Esophagus muscularis mucosa (tissue), 4 donors: Measurements from ENCODE around the gene PRPF40B. TPM values are rescaled to one million over a fixed set of nuclear protein-coding genes. Genes with fewer than 3 reads are reported as not detected.
"Not testable (repeated sequence)": the region's sequence is repeated elsewhere in the genome, so short reads cannot be mapped to it uniquely, and the experiment has no call there.

ENCODE experiments used
- DNase-seq: peaks from one replicate; pipeline ENCODE4 v3.0.0-alpha.2; 2017; ENCODE audit errors: extremely low spot score
- H3K27ac ChIP-seq, 4 donors: fragments of 200-600 bp; sonication (generic); replicated peaks in 1 of 4; 1 replicate in 3 of 4; 2 replicates in 1 of 4; pipeline ENCODE4 v1.5.1; 2016 to 2019; ENCODE audit warnings: mild to moderate bottlenecking in 1 of 4
- H3K27me3 ChIP-seq, 4 donors: fragments of 200-600 bp; sonication (generic); one replicate each; pipeline versions ENCODE4 v1.5.1 to v1.6.0; 2016 to 2019
- H3K36me3 ChIP-seq, 4 donors: fragments of 200-600 bp; sonication (generic); one replicate each; pipeline ENCODE4 v1.5.1; 2016 to 2019
- H3K4me1 ChIP-seq, 4 donors: fragments of 200-600 bp; sonication (generic); one replicate each; pipeline ENCODE4 v1.5.1; 2016 to 2019
- H3K4me3 ChIP-seq, 4 donors: fragments of 200-600 bp; sonication (generic); 1 replicate in 2 of 4; 2 replicates in 2 of 4; pipeline ENCODE4 v1.5.1; 2016 to 2019; ENCODE audit warnings: mild to moderate bottlenecking in 4 of 4, moderate library complexity in 1 of 4
- H3K9me3 ChIP-seq, 4 donors: fragments of 200-600 bp; sonication (generic); 1 replicate in 3 of 4; 2 replicates in 1 of 4; pipeline ENCODE4 v1.5.1; 2016 to 2019
- CTCF ChIP-seq, 3 experiments: fragments of 200-600 bp in 2 of 3; fragments of 450-650 bp in 1 of 3; sonication (generic) in 2 of 3; IDR thresholded peaks; one replicate each; pipeline ENCODE4 v1.5.1; 2017 to 2019; ENCODE audit warnings: antibody characterized with exemption in 3 of 3, mild to moderate bottlenecking in 2 of 3, moderate library complexity in 1 of 3
- EP300 ChIP-seq: sonication (generic); formaldehyde crosslinking; IDR thresholded peaks from one replicate; pipeline ENCODE4 v1.6.1; 2017; ENCODE audit warnings: antibody characterized with exemption
- POLR2A ChIP-seq: fragments of 450-650 bp; IDR thresholded peaks from one replicate; pipeline ENCODE4 v1.6.1; 2017; ENCODE audit warnings: antibody characterized with exemption, moderate library complexity, mild to moderate bottlenecking, low read depth
- POLR2AphosphoS5 ChIP-seq, 2 donors: sonication (generic); formaldehyde crosslinking; IDR thresholded peaks; one replicate each; pipeline ENCODE4 v1.6.1; 2017; ENCODE audit warnings: antibody characterized with exemption in 2 of 2
- WGBS: methylation state at CpG from one replicate; pipeline ENCODE4 v1.1.5; 2018; 5-methylcytosine and 5-hydroxymethylcytosine counted together
- intact Hi-C: fragments of 100-400 bp; cut with DNase I; formaldehyde crosslinking; loops from one replicate; pipeline ENCODE4 v1.15.1; 2023
- total RNA-seq, 4 donors: library from RNA; depleted of rRNA; stranded (reverse); fragments of >200 nt; gene quantifications; one replicate each; pipeline versions ENCODE4 v1.1.0 to v1.2.1, GENCODE V29; 2016

PRPF40B gene
- total RNA-seq, 4 donors from 2014 or later: 9.6 to 19.0 (median 13.9) TPM

- no peaks in the 10 kb centered on the region for H3K9me3 ChIP-seq
- H3K27me3 ChIP-seq: no peaks in the 10 kb centered on the region
- DNase-seq: no peak
- WGBS: 100% methylated on average over 2 of the region's 2 CpGs
- no peak overlapping the region for H3K27ac ChIP-seq
- H3K4me3 ChIP-seq: no peak overlapping the region
- TF ChIP-seq POLR2AphosphoS5 (IDR thresholded peaks at IDR 0.05): no peak
- TF ChIP-seq POLR2A: no peak
- no peak for TF ChIP-seq CTCF (IDR thresholded peaks at IDR 0.05)
- TF ChIP-seq EP300: no peak
- H3K4me1 ChIP-seq: no peaks in the 10 kb centered on the region
- H3K36me3 ChIP-seq: no peaks in the 10 kb centered on the region
- intact Hi-C loops: no loop called here
Observed at GRCh38 chr12:49609059-49609874, 14.1 kb upstream of the PRPF40B start.

GRCh38 chr12:49609875-49610154, 13.5 kb upstream of the PRPF40B start:
- H3K9me3 ChIP-seq: no peaks in the 10 kb centered on the region
- no peaks in the 10 kb centered on the region for H3K27me3 ChIP-seq
- no peak overlapping the region for H3K27ac ChIP-seq
- H3K36me3 ChIP-seq: no peaks in the 10 kb centered on the region
- DNase-seq: no peak
- H3K4me3 ChIP-seq: no peak overlapping the region
- intact Hi-C loops: no loop called here
- WGBS: 92% methylated on average over 1 of the region's 1 CpG
- TF ChIP-seq EP300 (no peak), POLR2A (no peak), CTCF (IDR thresholded peaks at IDR 0.05) (no peak), POLR2AphosphoS5 (IDR thresholded peaks at IDR 0.05) (no peak)
- H3K4me1 ChIP-seq: no peaks in the 10 kb centered on the region

GRCh38 chr12:49610785-49611184, 12.6 kb upstream of the PRPF40B start:
- H3K27ac ChIP-seq, H3K4me1 ChIP-seq, DNase-seq, H3K4me3 ChIP-seq, H3K36me3 ChIP-seq, H3K9me3 ChIP-seq, H3K27me3 ChIP-seq, intact Hi-C loops: not testable (repeated sequence)
- 96% methylated on average over 4 of the region's 4 CpGs for WGBS

- H3K36me3 ChIP-seq: no peaks in the 10 kb centered on the region
- TF ChIP-seq CTCF (IDR thresholded peaks at IDR 0.05) (no peak), POLR2A (no peak), POLR2AphosphoS5 (IDR thresholded peaks at IDR 0.05) (no peak), EP300 (no peak)
- intact Hi-C loops: no loop called here
- H3K4me3 ChIP-seq: no peak overlapping the region
- no peak for DNase-seq
- no peak overlapping the region for H3K27ac ChIP-seq
- H3K27me3 ChIP-seq: no peaks in the 10 kb centered on the region
- no peaks in the 10 kb centered on the region for H3K4me1 ChIP-seq
- H3K9me3 ChIP-seq: no peaks in the 10 kb centered on the region
Observed at GRCh38 chr12:49612210-49612609, 11.2 kb upstream of the PRPF40B start.

- TF ChIP-seq POLR2A: no peak
- TF ChIP-seq POLR2AphosphoS5 (IDR thresholded peaks at IDR 0.05): no peak
- no peak for TF ChIP-seq CTCF (IDR thresholded peaks at IDR 0.05)
- TF ChIP-seq EP300: no peak
- H3K9me3 ChIP-seq: no peaks in the 10 kb centered on the region
- intact Hi-C loops: no loop called here
Observed at GRCh38 chr12:49615725-49616124, 7.6 kb upstream of the PRPF40B start.

More at GRCh38 chr12:49615725-49616124, 7.6 kb upstream of the PRPF40B start:
- Histone ChIP-seq H3K4me1 (no peaks in the 10 kb centered on the region), H3K27ac (no peak overlapping the region), H3K27me3 (no peaks in the 10 kb centered on the region), H3K4me3 (no peak overlapping the region), H3K36me3 (no peaks in the 10 kb centered on the region)
- no peak for DNase-seq
- 91% methylated on average over 7 of the region's 7 CpGs for WGBS
